GM12891 (cell line): ENCODE data around the gene GNAL.

Experiments used
- PAX5 ChIP-seq: IDR thresholded peaks from 2 replicates; pipeline ENCODE4 v1.6.1; 2011; ENCODE audit warnings: low read length, moderate library complexity, mild to moderate bottlenecking; ENCODE audit not compliant: insufficient read depth, severe bottlenecking
- POLR2A ChIP-seq: IDR thresholded peaks from 2 replicates; pipeline ENCODE4 v1.6.1; 2011; ENCODE audit warnings: low read depth, low read length, control low read depth
- POLR2AphosphoS5 ChIP-seq: IDR thresholded peaks from 2 replicates; pipeline ENCODE4 v1.6.1; 2011; ENCODE audit warnings: low read depth, low read length, control low read depth
- POU2F2 ChIP-seq: IDR thresholded peaks from 2 replicates; pipeline ENCODE4 v1.6.1; 2011; ENCODE audit warnings: low read depth, mild to moderate bottlenecking, control low read depth, low read length, moderate library complexity
- SPI1 ChIP-seq: IDR thresholded peaks from 2 replicates; pipeline ENCODE4 v1.6.1; 2011; ENCODE audit warnings: low read depth, low read length, control low read depth
- TAF1 ChIP-seq: IDR thresholded peaks from 2 replicates; pipeline ENCODE4 v1.6.1; 2011; ENCODE audit warnings: low read depth, low read length, control low read depth

- TF ChIP-seq TAF1 (no peak), POLR2A (no peak), SPI1 (no peak), POLR2AphosphoS5 (no peak), PAX5 (no peak), POU2F2 (no peak)
Measured at GRCh38 chr18:11759456-11759855, 70.4 kb downstream of the GNAL start.
